GM06990 (cell line): ENCODE results near the gene MYO1C.

Experiments used
- DNase-seq: peaks from one replicate; pipeline ENCODE4 v3.0.0-alpha.2; 2011; ENCODE audit not compliant: insufficient read length; ENCODE audit errors: extremely low read depth
- H3K27me3 ChIP-seq: replicated peaks from 2 replicates; pipeline ENCODE4 v1.6.0; 2011; ENCODE audit warnings: low read length; ENCODE audit not compliant: control insufficient read depth, insufficient read depth
- H3K36me3 ChIP-seq: 2 replicates; pipeline ENCODE4 v1.5.1; 2011; ENCODE audit warnings: low read length; ENCODE audit not compliant: control insufficient read depth, insufficient read depth
- H3K4me3 ChIP-seq: replicated peaks from 2 replicates; pipeline ENCODE4 v1.5.1; 2011; ENCODE audit warnings: low read depth, mild to moderate bottlenecking, control low read depth, low read length
- CTCF ChIP-seq: IDR thresholded peaks from 2 replicates; pipeline ENCODE4 v1.5.1; 2011; ENCODE audit warnings: low read length, control low read depth, mild to moderate bottlenecking, inconsistent platforms; ENCODE audit not compliant: insufficient read depth, poor library complexity, severe bottlenecking

MYO1C gene

GRCh38 chr17:1442187-1442586 lies 50.3 kb downstream of the MYO1C start:
- Histone ChIP-seq H3K4me3 (no peak overlapping the region), H3K27me3 (no peaks in the 10 kb centered on the region), H3K36me3 (peaks cover 7% of the 10 kb centered on the region)
- DNase-seq: no peak
- no peak for TF ChIP-seq CTCF

GRCh38 chr17:1440921-1441320 lies 51.6 kb downstream of the MYO1C start:
- Histone ChIP-seq H3K36me3 (peaks cover 14% of the 10 kb centered on the region), H3K4me3 (no peak overlapping the region), H3K27me3 (no peaks in the 10 kb centered on the region)
- DNase-seq: no peak
- no peak for TF ChIP-seq CTCF

GRCh38 chr17:1438593-1439083 lies 53.8 kb downstream of the MYO1C start:
- no peak overlapping the region for H3K4me3 ChIP-seq
- TF ChIP-seq CTCF: no peak
- DNase-seq: no peak
- no peaks in the 10 kb centered on the region for H3K27me3 ChIP-seq
- H3K36me3 ChIP-seq: peaks cover 19% of the 10 kb centered on the region

- DNase-seq: no peak
- H3K27me3 ChIP-seq: no peaks in the 10 kb centered on the region
- H3K4me3 ChIP-seq: no peak overlapping the region
- H3K36me3 ChIP-seq: peaks cover 23% of the 10 kb centered on the region
- no peak for TF ChIP-seq CTCF
These were observed 57.2 kb downstream of the MYO1C start for GRCh38 chr17:1435326-1435725.

GRCh38 chr17:1434150-1434549 lies 58.3 kb downstream of the MYO1C start:
- TF ChIP-seq CTCF: no peak
- Histone ChIP-seq H3K4me3 (no peak overlapping the region), H3K36me3 (peaks cover 23% of the 10 kb centered on the region), H3K27me3 (no peaks in the 10 kb centered on the region)
- no peak for DNase-seq

GRCh38 chr17:1431631-1432104 lies 60.8 kb downstream of the MYO1C start:
- TF ChIP-seq CTCF: no peak
- peak; percentile 70 for DNase-seq
- Histone ChIP-seq H3K36me3 (peaks cover 17% of the 10 kb centered on the region), H3K27me3 (no peaks in the 10 kb centered on the region), H3K4me3 (no peak overlapping the region)
